IMR-90 (cell line): ENCODE measurements around the gene MCTP2. TPM values are rescaled to one million over a fixed set of nuclear protein-coding genes. Genes with fewer than 3 reads are reported as not detected.

Experiments
- ATAC-seq: fragments of 200-7000 bp; cut with Tn5 transposase; 2 replicates; pipeline ENCODE4 v1.9.1; 2020; ENCODE audit warnings: low read depth, mild to moderate bottlenecking, moderate library complexity
- BruUV-seq: library from RNA; stranded (reverse); fragments of 400-500 nt; replicated peaks from 2 replicates; lab custom pipeline; 2021; lab: Mats Ljungman, UMichigan
- CTCF ChIA-PET: fragments of 300-600 bp; formaldehyde crosslinking; extraction: SDS; loops from one replicate; lab custom pipeline; 2021; ENCODE audit warnings: antibody characterized with exemption; lab: Yijun Ruan, JAX
- POLR2A ChIA-PET: fragments of 300-600 bp; sonication (Branson Sonifier 250); formaldehyde crosslinking; loops from one replicate; lab custom pipeline; 2022; ENCODE audit warnings: antibody characterized with exemption; ENCODE audit not compliant: unreplicated experiment; lab: Charles Lee
- DNase-seq: peaks from one replicate; pipeline ENCODE4 v3.0.0; 2013
- H2AFZ ChIP-seq: replicated peaks from 2 replicates; pipeline ENCODE3; 2013; ENCODE audit warnings: low read length, mild to moderate bottlenecking; ENCODE audit not compliant: poor library complexity
- H2AK5ac ChIP-seq: 2 replicates; pipeline ENCODE4 v1.6.1; 2013; ENCODE audit warnings: low read depth, low read length, inconsistent platforms
- H2AK9ac ChIP-seq: replicated peaks from 2 replicates; pipeline ENCODE3; 2013; ENCODE audit warnings: mild to moderate bottlenecking, low read depth, low read length, moderate library complexity; ENCODE audit not compliant: poor library complexity
- H2BK120ac ChIP-seq: 2 replicates; pipeline ENCODE4 v1.6.1; 2013; ENCODE audit warnings: low read depth, low read length, inconsistent platforms
- H2BK15ac ChIP-seq: 3 replicates; pipeline ENCODE4 v1.6.1; 2013; ENCODE audit warnings: low read depth, low read length, inconsistent platforms
- H2BK20ac ChIP-seq: 2 replicates; pipeline ENCODE4 v1.6.1; 2013; ENCODE audit warnings: low read depth, mild to moderate bottlenecking, inconsistent platforms, low read length, moderate library complexity
- H2BK5ac ChIP-seq: 2 replicates; pipeline ENCODE4 v1.6.1; 2013; ENCODE audit warnings: mild to moderate bottlenecking, low read depth, low read length, inconsistent platforms; ENCODE audit not compliant: poor library complexity, severe bottlenecking
- H3K14ac ChIP-seq: replicated peaks from 2 replicates; pipeline ENCODE4 v1.6.1; 2013; ENCODE audit warnings: low read depth, low read length, inconsistent platforms
- H3K18ac ChIP-seq: 2 replicates; pipeline ENCODE4 v1.6.1; 2013; ENCODE audit warnings: low read depth, low read length, control low read depth
- H3K23ac ChIP-seq: 2 replicates; pipeline ENCODE4 v1.6.1; 2013; ENCODE audit warnings: low read depth, low read length, inconsistent platforms
- H3K27ac ChIP-seq: 2 replicates; pipeline ENCODE4 v1.5.1; 2013; ENCODE audit warnings: mild to moderate bottlenecking, control low read depth, low read length; ENCODE audit not compliant: insufficient read depth
- H3K27me3 ChIP-seq: 2 replicates; pipeline ENCODE4 v1.6.1; 2013; ENCODE audit warnings: low read length; ENCODE audit not compliant: control insufficient read depth, insufficient read depth
- H3K36me3 ChIP-seq: 2 replicates; pipeline ENCODE4 v1.6.1; 2013; ENCODE audit warnings: low read length, mixed read lengths; ENCODE audit not compliant: control insufficient read depth, insufficient read depth
- H3K4ac ChIP-seq: 2 replicates; pipeline ENCODE4 v1.6.1; 2013; ENCODE audit warnings: low read depth, low read length, inconsistent platforms
- H3K4me1 ChIP-seq: 2 replicates; pipeline ENCODE4 v1.6.1; 2013; ENCODE audit warnings: low read length, mixed read lengths; ENCODE audit not compliant: control insufficient read depth, insufficient read depth
- H3K4me2 ChIP-seq: 2 replicates; pipeline ENCODE4 v1.6.1; 2013; ENCODE audit warnings: low read depth, mild to moderate bottlenecking, control low read depth, low read length, moderate library complexity
- H3K4me3 ChIP-seq: 2 replicates; pipeline ENCODE4 v1.5.1; 2013; ENCODE audit warnings: low read depth, mild to moderate bottlenecking, control low read depth, low read length, moderate library complexity; ENCODE audit not compliant: insufficient read depth
- H3K56ac ChIP-seq: 2 replicates; pipeline ENCODE4 v1.6.1; 2013; ENCODE audit warnings: low read length, inconsistent platforms; ENCODE audit not compliant: insufficient read depth; ENCODE audit errors: extremely low read depth
- H3K79me1 ChIP-seq, 2 experiments: 2 replicates each; pipeline ENCODE4 v1.6.1; 2013; ENCODE audit warnings: low read length in 2 of 2, inconsistent platforms in 1 of 2, low read depth in 1 of 2
- H3K9ac ChIP-seq: 2 replicates; pipeline ENCODE4 v1.6.1; 2013; ENCODE audit warnings: low read depth, low read length, control low read depth
- H3K9me1 ChIP-seq: 2 replicates; pipeline ENCODE4 v1.6.1; 2013; ENCODE audit warnings: low read length, inconsistent platforms; ENCODE audit not compliant: insufficient read depth
- H3K9me3 ChIP-seq: 2 replicates; pipeline ENCODE4 v1.6.1; 2013; ENCODE audit warnings: low read length; ENCODE audit not compliant: control insufficient read depth, insufficient read depth
- H4K20me1 ChIP-seq: 2 replicates; pipeline ENCODE4 v1.6.1; 2013; ENCODE audit warnings: low read length, inconsistent platforms; ENCODE audit not compliant: insufficient read depth
- H4K5ac ChIP-seq: 2 replicates; pipeline ENCODE4 v1.6.1; 2013; ENCODE audit warnings: mild to moderate bottlenecking, low read depth, low read length, control low read depth
- H4K8ac ChIP-seq, 2 experiments: 2 replicates each; pipeline ENCODE4 v1.6.1; 2013; ENCODE audit warnings: low read depth in 2 of 2, low read length in 2 of 2, control low read depth in 1 of 2, inconsistent platforms in 1 of 2
- H4K91ac ChIP-seq: 2 replicates; pipeline ENCODE4 v1.6.1; 2013; ENCODE audit warnings: low read depth, low read length, inconsistent platforms; ENCODE audit not compliant: insufficient read depth
- BHLHE40 ChIP-seq: fragments of 150-350 bp; IDR thresholded peaks from 2 replicates; pipeline ENCODE4 v1.6.1; 2016; ENCODE audit warnings: mild to moderate bottlenecking, low read depth, low read length
- CEBPB ChIP-seq: IDR thresholded peaks from 2 replicates; pipeline ENCODE4 v1.6.1; 2012; ENCODE audit warnings: low read depth, low read length, improper control_type of control experiment
- CHD1 ChIP-seq: IDR thresholded peaks from 2 replicates; pipeline ENCODE4 v1.6.1; 2012; ENCODE audit warnings: low read depth, low read length, improper control_type of control experiment
- CTCF ChIP-seq: conservative IDR thresholded peaks from 2 replicates; pipeline ENCODE4 v1.5.1; 2012; ENCODE audit warnings: mild to moderate bottlenecking, low read depth, low read length, improper control_type of control experiment
- FOS ChIP-seq: fragments of 150-350 bp; IDR thresholded peaks from 2 replicates; pipeline ENCODE4 v1.6.1; 2016; ENCODE audit warnings: low read depth, low read length
- MAFK ChIP-seq: IDR thresholded peaks from 2 replicates; pipeline ENCODE4 v1.6.1; 2012; ENCODE audit warnings: low read depth, low read length, improper control_type of control experiment
- MAZ ChIP-seq: IDR thresholded peaks from 2 replicates; pipeline ENCODE4 v1.6.1; 2012; ENCODE audit warnings: low read depth, mild to moderate bottlenecking, low read length, improper control_type of control experiment, moderate library complexity, borderline replicate concordance
- MXI1 ChIP-seq: IDR thresholded peaks from 2 replicates; pipeline ENCODE4 v1.6.1; 2012; ENCODE audit warnings: low read depth, mild to moderate bottlenecking, low read length, moderate library complexity, borderline replicate concordance
- NFE2L2 ChIP-seq: fragments of 150-350 bp; IDR thresholded peaks from 2 replicates; pipeline ENCODE4 v1.6.1; 2016; ENCODE audit warnings: low read depth, mild to moderate bottlenecking, low read length
- POLR2A ChIP-seq: IDR thresholded peaks from 2 replicates; pipeline ENCODE4 v1.6.1; 2012; ENCODE audit warnings: mild to moderate bottlenecking, low read depth, low read length
- SMC3 ChIP-seq: fragments of 150-350 bp; IDR thresholded peaks from 2 replicates; pipeline ENCODE4 v1.6.1; 2016; ENCODE audit warnings: low read depth, mild to moderate bottlenecking, antibody characterized with exemption, low read length, moderate library complexity
- USF2 ChIP-seq: fragments of 150-350 bp; IDR thresholded peaks from 2 replicates; pipeline ENCODE4 v1.6.1; 2017; ENCODE audit warnings: mild to moderate bottlenecking, antibody characterized with exemption, low read length, low read depth
- WGBS, 2 experiments: methylation state at CpG; one replicate each; pipeline versions ENCODE4 v1.1.5 to v1.1.7; 2013; ENCODE audit warnings: missing lambda C conversion rate in 2 of 2; ENCODE audit not compliant: insufficient read length in 1 of 2; ENCODE audit errors: extremely low coverage in 2 of 2; 5-methylcytosine and 5-hydroxymethylcytosine counted together
- dilution Hi-C: fragments of 300-500 bp; cut with HindIII; formaldehyde crosslinking; loops from one replicate; pipeline ENCODE4 v1.14.3; 2018; ENCODE audit warnings: low sequenced_read_pairs; ENCODE audit not compliant: unreplicated experiment
- in situ Hi-C: fragments of 300-500 bp; cut with MboI; formaldehyde crosslinking; loops from 3 replicates; pipeline ENCODE4 v1.14.3; 2019; ENCODE audit warnings: low sequenced_read_pairs, inconsistent platforms, mixed read lengths
- intact Hi-C: fragments of 100-400 bp; cut with micrococcal nuclease; formaldehyde crosslinking; loops from 2 replicates; pipeline ENCODE4 v1.10.0; 2022
- polyA plus RNA-seq, 3 experiments: library from polyadenylated mRNA; depleted of rRNA; stranded (reverse); fragments of >200 nt; gene quantifications; 2 replicates each; pipeline ENCODE4 v1.2.3, GENCODE V29; 2012; ENCODE audit warnings: low replicate concordance in 1 of 3
- total RNA-seq: library from RNA; depleted of rRNA; stranded (reverse); fragments of >200 nt; gene quantifications from 2 replicates; pipeline ENCODE4 v1.2.3, GENCODE V29; 2012
- TF ChIP-seq, protein P1 (sequence below): fragments of 150-350 bp; IDR thresholded peaks from 2 replicates; pipeline ENCODE4 v1.6.1; 2016; ENCODE audit warnings: low read depth, mild to moderate bottlenecking, low read length, moderate library complexity, borderline replicate concordance

MCTP2 gene
- total and polyA plus RNA-seq, 2 of the 4 experiments (the other 2 are of a cell fraction), result 5.1 to 9.9 TPM

- no peak for DNase-seq
- Histone ChIP-seq H2BK20ac (no peak overlapping the region), H3K4ac (no peak overlapping the region), H2BK15ac (no peak overlapping the region), H4K91ac (no peak overlapping the region), H3K14ac (no peak overlapping the region), H3K9me3 (peaks cover 2% of the 10 kb centered on the region; the same call in 1 of the 2 replicates), H2BK120ac (no peak overlapping the region), H2AFZ (no peak overlapping the region), H3K18ac (no peak overlapping the region), H4K5ac (no peak overlapping the region), H4K8ac (no peak overlapping the region), H3K4me3 (no peak overlapping the region), H3K9me1 (no peaks in the 10 kb centered on the region), H3K79me1 (no peaks in the 10 kb centered on the region), H3K9ac (no peak overlapping the region), H3K4me2 (no peak overlapping the region), H3K4me1 (no peaks in the 10 kb centered on the region), H3K27ac (no peak overlapping the region), H2BK5ac (no peak overlapping the region), H3K23ac (no peak overlapping the region), H3K36me3 (0 out of 2 replicates have a peak, but pooled peaks cover 3% of the 10 kb centered on the region), H2AK9ac (no peak overlapping the region), H2AK5ac (no peak overlapping the region), H3K56ac (no peak overlapping the region), H3K27me3 (no peaks in the 10 kb centered on the region), H4K20me1 (no peaks in the 10 kb centered on the region)
- dilution Hi-C loops (no loop called here), in situ Hi-C loops (no loop called here), intact Hi-C loops (no loop called here)
- ChIA-PET CTCF (no interaction called here), POLR2A (no interaction called here)
- no peak for ATAC-seq
- TF ChIP-seq MAZ (no peak), CEBPB (no peak), MXI1 (no peak), POLR2A (no peak), FOS (no peak), CTCF (no peak), SMC3 (no peak), BHLHE40 (no peak), MAFK (no peak), CHD1 (no peak), NFE2L2 (no peak), USF2 (no peak)
- TF ChIP-seq, protein P1, sequence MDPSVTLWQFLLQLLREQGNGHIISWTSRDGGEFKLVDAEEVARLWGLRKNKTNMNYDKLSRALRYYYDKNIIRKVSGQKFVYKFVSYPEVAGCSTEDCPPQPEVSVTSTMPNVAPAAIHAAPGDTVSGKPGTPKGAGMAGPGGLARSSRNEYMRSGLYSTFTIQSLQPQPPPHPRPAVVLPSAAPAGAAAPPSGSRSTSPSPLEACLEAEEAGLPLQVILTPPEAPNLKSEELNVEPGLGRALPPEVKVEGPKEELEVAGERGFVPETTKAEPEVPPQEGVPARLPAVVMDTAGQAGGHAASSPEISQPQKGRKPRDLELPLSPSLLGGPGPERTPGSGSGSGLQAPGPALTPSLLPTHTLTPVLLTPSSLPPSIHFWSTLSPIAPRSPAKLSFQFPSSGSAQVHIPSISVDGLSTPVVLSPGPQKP, result no peak
- BruUV-seq, result no TSS peak
- WGBS, 2 experiments, result no CpG with 5 or more reads among the region's 3 CpGs
Measured at GRCh38 chr15:94439158-94439557, 207.8 kb downstream of the MCTP2 start.
